ENCODE results near the gene PCSK4. TPM values are rescaled to one million over a fixed set of nuclear protein-coding genes. Genes with fewer than 3 reads are reported as not detected.

PCSK4 gene
- total and polyA plus RNA-seq, 2 of the 13 experiments (the other 11 are each of a cell fraction or from before 2014, with no cell fraction given): 2.0 to 2.7 TPM

GRCh38 chr19:1478934-1479707 lies 11.0 kb downstream of the PCSK4 start, which contains the start of gene C19orf25 (continued):
- TF ChIP-seq CCAR2 (optimal IDR thresholded peaks at IDR 0.05; ENCODE audit: low read depth, low read length): no peak
- TF ChIP-seq ZNF20 (CRISPR knock-in tag; IDR thresholded peaks at IDR 0.05): no peak
- TF ChIP-seq, protein P1, sequence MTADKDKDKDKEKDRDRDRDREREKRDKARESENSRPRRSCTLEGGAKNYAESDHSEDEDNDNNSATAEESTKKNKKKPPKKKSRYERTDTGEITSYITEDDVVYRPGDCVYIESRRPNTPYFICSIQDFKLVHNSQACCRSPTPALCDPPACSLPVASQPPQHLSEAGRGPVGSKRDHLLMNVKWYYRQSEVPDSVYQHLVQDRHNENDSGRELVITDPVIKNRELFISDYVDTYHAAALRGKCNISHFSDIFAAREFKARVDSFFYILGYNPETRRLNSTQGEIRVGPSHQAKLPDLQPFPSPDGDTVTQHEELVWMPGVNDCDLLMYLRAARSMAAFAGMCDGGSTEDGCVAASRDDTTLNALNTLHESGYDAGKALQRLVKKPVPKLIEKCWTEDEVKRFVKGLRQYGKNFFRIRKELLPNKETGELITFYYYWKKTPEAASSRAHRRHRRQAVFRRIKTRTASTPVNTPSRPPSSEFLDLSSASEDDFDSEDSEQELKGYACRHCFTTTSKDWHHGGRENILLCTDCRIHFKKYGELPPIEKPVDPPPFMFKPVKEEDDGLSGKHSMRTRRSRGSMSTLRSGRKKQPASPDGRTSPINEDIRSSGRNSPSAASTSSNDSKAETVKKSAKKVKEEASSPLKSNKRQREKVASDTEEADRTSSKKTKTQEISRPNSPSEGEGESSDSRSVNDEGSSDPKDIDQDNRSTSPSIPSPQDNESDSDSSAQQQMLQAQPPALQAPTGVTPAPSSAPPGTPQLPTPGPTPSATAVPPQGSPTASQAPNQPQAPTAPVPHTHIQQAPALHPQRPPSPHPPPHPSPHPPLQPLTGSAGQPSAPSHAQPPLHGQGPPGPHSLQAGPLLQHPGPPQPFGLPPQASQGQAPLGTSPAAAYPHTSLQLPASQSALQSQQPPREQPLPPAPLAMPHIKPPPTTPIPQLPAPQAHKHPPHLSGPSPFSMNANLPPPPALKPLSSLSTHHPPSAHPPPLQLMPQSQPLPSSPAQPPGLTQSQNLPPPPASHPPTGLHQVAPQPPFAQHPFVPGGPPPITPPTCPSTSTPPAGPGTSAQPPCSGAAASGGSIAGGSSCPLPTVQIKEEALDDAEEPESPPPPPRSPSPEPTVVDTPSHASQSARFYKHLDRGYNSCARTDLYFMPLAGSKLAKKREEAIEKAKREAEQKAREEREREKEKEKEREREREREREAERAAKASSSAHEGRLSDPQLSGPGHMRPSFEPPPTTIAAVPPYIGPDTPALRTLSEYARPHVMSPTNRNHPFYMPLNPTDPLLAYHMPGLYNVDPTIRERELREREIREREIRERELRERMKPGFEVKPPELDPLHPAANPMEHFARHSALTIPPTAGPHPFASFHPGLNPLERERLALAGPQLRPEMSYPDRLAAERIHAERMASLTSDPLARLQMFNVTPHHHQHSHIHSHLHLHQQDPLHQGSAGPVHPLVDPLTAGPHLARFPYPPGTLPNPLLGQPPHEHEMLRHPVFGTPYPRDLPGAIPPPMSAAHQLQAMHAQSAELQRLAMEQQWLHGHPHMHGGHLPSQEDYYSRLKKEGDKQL (CRISPR knock-in tag; IDR thresholded peaks at IDR 0.05; ENCODE audit: low read depth): no peak
- TF ChIP-seq ZNF747 (CRISPR knock-in tag; IDR thresholded peaks at IDR 0.05; ENCODE audit: borderline replicate concordance): no peak
- 0 out of 2 replicates have a peak, but pooled peaks have one; percentile 17 for TF ChIP-seq SKIL (CRISPR knock-in tag; IDR thresholded peaks at IDR 0.05; ENCODE audit: borderline replicate concordance)
- no peak for TF ChIP-seq NR2F6 (IDR thresholded peaks at IDR 0.05)
- TF ChIP-seq NR2F6 (CRISPR knock-in tag; IDR thresholded peaks at IDR 0.05): no peak
- TF ChIP-seq FOSL1 (CRISPR knock-in tag; IDR thresholded peaks at IDR 0.05; ENCODE audit: borderline replicate concordance): no peak
- no peak for TF ChIP-seq SMYD3 (CRISPR knock-in tag; IDR thresholded peaks at IDR 0.05)
- no peak for TF ChIP-seq ATF1 (CRISPR knock-in tag; IDR thresholded peaks at IDR 0.05)
- TF ChIP-seq BATF2 (CRISPR knock-in tag; IDR thresholded peaks at IDR 0.05): peak; percentile 27; the same call in 1 of the 2 replicates
- TF ChIP-seq FOXA3 (CRISPR knock-in tag; IDR thresholded peaks at IDR 0.05): no peak
- peak; percentile 71 for TF ChIP-seq TBX3 (IDR thresholded peaks at IDR 0.05; ENCODE audit: borderline replicate concordance)
- TF ChIP-seq TMF1 (CRISPR knock-in tag; IDR thresholded peaks at IDR 0.05; ENCODE audit: low read depth): no peak
- no peak for TF ChIP-seq HMG20A (CRISPR knock-in tag; IDR thresholded peaks at IDR 0.05; ENCODE audit: borderline replicate concordance)
- TF ChIP-seq FLYWCH1 (CRISPR knock-in tag; IDR thresholded peaks at IDR 0.05): no peak
- TF ChIP-seq SMAD9 (CRISPR knock-in tag; IDR thresholded peaks at IDR 0.05): no peak
- TF ChIP-seq ZFYVE20 (CRISPR knock-in tag; IDR thresholded peaks at IDR 0.05; ENCODE audit: borderline replicate concordance, low read depth): no peak
- TF ChIP-seq STAT5B (CRISPR knock-in tag; IDR thresholded peaks at IDR 0.05): no peak
- TF ChIP-seq REPIN1 (CRISPR knock-in tag; IDR thresholded peaks at IDR 0.05; ENCODE audit: borderline replicate concordance, low read depth): peak; percentile 68; the same call in 1 of the 2 replicates
- no peak for TF ChIP-seq EZH2 (conservative IDR thresholded peaks at IDR 0.05; ENCODE audit: low read depth, low read length)

Measured in HepG2 (cell line).